ENCODE data around the gene CPNE5.
"Not testable (repeated sequence)": the region's sequence is repeated elsewhere in the genome, so short reads cannot be mapped to it uniquely, and the experiment has no call there.

The CPNE5 gene

GRCh38 chr6:36731622-36732310 lies 107.5 kb downstream of the CPNE5 start:
- Mint-ChIP-seq H3K27me3 (ENCODE audit: low read depth) (no peaks in the 10 kb centered on the region), H3K27ac (no peak overlapping the region), H3K9me3 (no peaks in the 10 kb centered on the region), H3K36me3 (ENCODE audit: low read depth) (no peaks in the 10 kb centered on the region), H3K4me3 (no peak overlapping the region), H3K4me1 (ENCODE audit: low read depth) (peaks cover 33% of the 10 kb centered on the region)
- DNase-seq (ENCODE audit: low spot score) = no peak

- H3K4me1 Mint-ChIP-seq (ENCODE audit: low read depth) = peaks cover 40% of the 10 kb centered on the region
- H3K9me3 Mint-ChIP-seq = no peaks in the 10 kb centered on the region
- peak overlapping the region; percentile 21 for H3K27ac Mint-ChIP-seq
- H3K36me3 Mint-ChIP-seq (ENCODE audit: low read depth) = no peaks in the 10 kb centered on the region
- no peaks in the 10 kb centered on the region for H3K27me3 Mint-ChIP-seq (ENCODE audit: low read depth)
- H3K4me3 Mint-ChIP-seq = no peak overlapping the region
- DNase-seq (ENCODE audit: low spot score) = no peak
Observed at GRCh38 chr6:36730424-36731380, 108.5 kb downstream of the CPNE5 start.

GRCh38 chr6:36729161-36729524 lies 110.1 kb downstream of the CPNE5 start:
- Mint-ChIP-seq H3K27me3 (ENCODE audit: low read depth) (no peaks in the 10 kb centered on the region), H3K27ac (no peak overlapping the region), H3K4me1 (ENCODE audit: low read depth) (peaks cover 40% of the 10 kb centered on the region), H3K36me3 (ENCODE audit: low read depth) (no peaks in the 10 kb centered on the region), H3K9me3 (no peaks in the 10 kb centered on the region), H3K4me3 (no peak overlapping the region)
- DNase-seq (ENCODE audit: low spot score) = no peak

- H3K27ac Mint-ChIP-seq = peak overlapping the region; percentile 6
- no peaks in the 10 kb centered on the region for H3K36me3 Mint-ChIP-seq (ENCODE audit: low read depth)
- DNase-seq (ENCODE audit: low spot score) = no peak
- no peaks in the 10 kb centered on the region for H3K9me3 Mint-ChIP-seq
- H3K4me3 Mint-ChIP-seq = peak overlapping the region; percentile 32
- peaks cover 38% of the 10 kb centered on the region for H3K4me1 Mint-ChIP-seq (ENCODE audit: low read depth)
- H3K27me3 Mint-ChIP-seq (ENCODE audit: low read depth) = no peaks in the 10 kb centered on the region
Observed at GRCh38 chr6:36728289-36729160, 110.7 kb downstream of the CPNE5 start.

- H3K27me3 Mint-ChIP-seq (ENCODE audit: low read depth) = no peaks in the 10 kb centered on the region
- H3K4me3 Mint-ChIP-seq = peak overlapping the region; percentile 32
- no peaks in the 10 kb centered on the region for H3K9me3 Mint-ChIP-seq
- DNase-seq (ENCODE audit: low spot score) = peak; percentile 11
- H3K27ac Mint-ChIP-seq = no peak overlapping the region
- H3K36me3 Mint-ChIP-seq (ENCODE audit: low read depth) = no peaks in the 10 kb centered on the region
- peaks cover 38% of the 10 kb centered on the region for H3K4me1 Mint-ChIP-seq (ENCODE audit: low read depth)
Observed at GRCh38 chr6:36727505-36728021, 111.7 kb downstream of the CPNE5 start.

- DNase-seq (ENCODE audit: low spot score) = no peak
- Mint-ChIP-seq H3K36me3 (ENCODE audit: low read depth) (no peaks in the 10 kb centered on the region), H3K4me3 (no peak overlapping the region), H3K4me1 (ENCODE audit: low read depth) (peaks cover 36% of the 10 kb centered on the region), H3K9me3 (no peaks in the 10 kb centered on the region), H3K27ac (no peak overlapping the region), H3K27me3 (ENCODE audit: low read depth) (no peaks in the 10 kb centered on the region)
Observed at GRCh38 chr6:36725581-36725980, 113.7 kb downstream of the CPNE5 start.

- DNase-seq (ENCODE audit: low spot score) = peak; percentile 28
- H3K4me3 Mint-ChIP-seq = no peak overlapping the region
- no peaks in the 10 kb centered on the region for H3K27me3 Mint-ChIP-seq (ENCODE audit: low read depth)
- H3K4me1 Mint-ChIP-seq (ENCODE audit: low read depth) = peaks cover 36% of the 10 kb centered on the region
- no peaks in the 10 kb centered on the region for H3K36me3 Mint-ChIP-seq (ENCODE audit: low read depth)
- no peak overlapping the region for H3K27ac Mint-ChIP-seq
- H3K9me3 Mint-ChIP-seq = no peaks in the 10 kb centered on the region
Observed at GRCh38 chr6:36724514-36725390, 114.5 kb downstream of the CPNE5 start.

- not testable (repeated sequence) for H3K36me3 Mint-ChIP-seq (ENCODE audit: low read depth); H3K27ac Mint-ChIP-seq; H3K4me3 Mint-ChIP-seq; H3K27me3 Mint-ChIP-seq (ENCODE audit: low read depth); DNase-seq (ENCODE audit: low spot score); H3K9me3 Mint-ChIP-seq
- peaks cover 36% of the 10 kb centered on the region for H3K4me1 Mint-ChIP-seq (ENCODE audit: low read depth)
Observed at GRCh38 chr6:36723992-36724391, 115.3 kb downstream of the CPNE5 start.

- DNase-seq (ENCODE audit: low spot score) = no peak
- Mint-ChIP-seq H3K9me3 (no peaks in the 10 kb centered on the region), H3K4me1 (ENCODE audit: low read depth) (peaks cover 29% of the 10 kb centered on the region), H3K27ac (no peak overlapping the region), H3K36me3 (ENCODE audit: low read depth) (no peaks in the 10 kb centered on the region), H3K27me3 (ENCODE audit: low read depth) (no peaks in the 10 kb centered on the region), H3K4me3 (no peak overlapping the region)
Observed at GRCh38 chr6:36722879-36723278, 116.4 kb downstream of the CPNE5 start.

- no peak for DNase-seq (ENCODE audit: low spot score)
- H3K27me3 Mint-ChIP-seq (ENCODE audit: low read depth) = no peaks in the 10 kb centered on the region
- H3K36me3 Mint-ChIP-seq (ENCODE audit: low read depth) = no peaks in the 10 kb centered on the region
- peaks cover 24% of the 10 kb centered on the region for H3K4me1 Mint-ChIP-seq (ENCODE audit: low read depth)
- H3K4me3 Mint-ChIP-seq = no peak overlapping the region
- H3K9me3 Mint-ChIP-seq = no peaks in the 10 kb centered on the region
- no peak overlapping the region for H3K27ac Mint-ChIP-seq
Observed at GRCh38 chr6:36722365-36722764, 116.9 kb downstream of the CPNE5 start.

GRCh38 chr6:36721369-36722140 lies 117.7 kb downstream of the CPNE5 start:
- Mint-ChIP-seq H3K4me1 (ENCODE audit: low read depth) (peaks cover 16% of the 10 kb centered on the region), H3K27ac (no peak overlapping the region), H3K36me3 (ENCODE audit: low read depth) (no peaks in the 10 kb centered on the region), H3K27me3 (ENCODE audit: low read depth) (no peaks in the 10 kb centered on the region), H3K4me3 (no peak overlapping the region), H3K9me3 (no peaks in the 10 kb centered on the region)
- no peak for DNase-seq (ENCODE audit: low spot score)

GRCh38 chr6:36720251-36721141 lies 118.7 kb downstream of the CPNE5 start:
- no peaks in the 10 kb centered on the region for H3K36me3 Mint-ChIP-seq (ENCODE audit: low read depth)
- H3K4me1 Mint-ChIP-seq (ENCODE audit: low read depth) = peaks cover 9% of the 10 kb centered on the region
- H3K4me3 Mint-ChIP-seq = no peak overlapping the region
- H3K9me3 Mint-ChIP-seq = no peaks in the 10 kb centered on the region
- H3K27me3 Mint-ChIP-seq (ENCODE audit: low read depth) = no peaks in the 10 kb centered on the region
- H3K27ac Mint-ChIP-seq = no peak overlapping the region
- no peak for DNase-seq (ENCODE audit: low spot score)
